MM.1S (cell line): ENCODE results near the gene CDH4.

Experiments
- DNase-seq: peaks from one replicate; pipeline ENCODE4 v3.0.0-alpha.2; 2015
- H2AFZ ChIP-seq: fragments of 300-600 bp; sonication (generic); 2 replicates; pipeline ENCODE4 v1.6.0; 2016; ENCODE audit warnings: antibody characterized with exemption, low read length
- H3F3A ChIP-seq: fragments of 300-600 bp; sonication (generic); 2 replicates; pipeline ENCODE4 v1.6.1; 2016; ENCODE audit warnings: mild to moderate bottlenecking, antibody characterized with exemption, low read length, moderate library complexity, mixed read lengths; ENCODE audit not compliant: insufficient read depth
- H3K27ac ChIP-seq: fragments of 300-600 bp; sonication (generic); 2 replicates; pipeline ENCODE4 v1.5.1; 2016; ENCODE audit warnings: mild to moderate bottlenecking, low read length
- H3K27me3 ChIP-seq: fragments of 300-600 bp; sonication (generic); replicated peaks from 2 replicates; pipeline ENCODE4 v1.6.0; 2016; ENCODE audit warnings: low read length; ENCODE audit not compliant: insufficient read depth
- H3K36me3 ChIP-seq: fragments of 300-600 bp; sonication (generic); replicated peaks from 2 replicates; pipeline ENCODE4 v1.6.1; 2016; ENCODE audit warnings: mild to moderate bottlenecking, low read length, mixed read lengths; ENCODE audit not compliant: insufficient read depth
- H3K4me1 ChIP-seq: fragments of 300-600 bp; sonication (generic); 2 replicates; pipeline ENCODE4 v1.6.1; 2016; ENCODE audit warnings: low read length, mixed read lengths
- H3K4me2 ChIP-seq: fragments of 300-600 bp; sonication (generic); 2 replicates; pipeline ENCODE4 v1.6.0; 2016; ENCODE audit warnings: low read depth, low read length
- H3K4me3 ChIP-seq: fragments of 300-600 bp; sonication (generic); 2 replicates; pipeline ENCODE4 v1.5.1; 2016; ENCODE audit warnings: low read length, mixed read lengths
- H3K79me2 ChIP-seq: fragments of 300-600 bp; sonication (generic); 2 replicates; pipeline ENCODE4 v1.6.1; 2016; ENCODE audit warnings: mixed run types, low read length, mixed read lengths
- H3K9ac ChIP-seq: fragments of 300-600 bp; sonication (generic); 2 replicates; pipeline ENCODE4 v1.6.1; 2016; ENCODE audit warnings: low read length, mixed read lengths
- H3K9me2 ChIP-seq: fragments of 300-600 bp; sonication (generic); replicated peaks from 2 replicates; pipeline ENCODE4 v1.6.1; 2016; ENCODE audit warnings: mild to moderate bottlenecking, low read length, mixed read lengths; ENCODE audit not compliant: insufficient read depth
- H3K9me3 ChIP-seq: fragments of 300-600 bp; sonication (generic); replicated peaks from 2 replicates; pipeline ENCODE4 v1.6.1; 2016; ENCODE audit warnings: mild to moderate bottlenecking, low read length, mixed read lengths; ENCODE audit not compliant: insufficient read depth
- H4K20me1 ChIP-seq: fragments of 300-600 bp; sonication (generic); 2 replicates; pipeline ENCODE4 v1.6.1; 2016; ENCODE audit warnings: mild to moderate bottlenecking, low read length, moderate library complexity, mixed read lengths; ENCODE audit not compliant: insufficient read depth
- CTCF ChIP-seq: fragments of 300-600 bp; sonication (generic); IDR thresholded peaks from 2 replicates; pipeline ENCODE4 v1.5.1; 2016; ENCODE audit warnings: antibody characterized with exemption, low read length, mixed read lengths
- EZH2 ChIP-seq: fragments of 300-600 bp; sonication (generic); optimal IDR thresholded peaks from 2 replicates; pipeline ENCODE3; 2017; ENCODE audit warnings: low read depth, mild to moderate bottlenecking, antibody characterized with exemption, low read length, mixed read lengths
- EZH2phosphoT487 ChIP-seq: fragments of 300-600 bp; sonication (generic); IDR thresholded peaks from 2 replicates; pipeline ENCODE4 v1.6.1; 2018; ENCODE audit warnings: antibody characterized with exemption, low read length

CDH4 gene

GRCh38 chr20:61444637-61445036 lies 192.6 kb downstream of the CDH4 start:
- Histone ChIP-seq H3K4me2 (no peak overlapping the region), H3K27ac (no peak overlapping the region), H3K27me3 (peaks cover 41% of the 10 kb centered on the region), H3K36me3 (no peaks in the 10 kb centered on the region), H4K20me1 (no peaks in the 10 kb centered on the region), H3K4me3 (no peak overlapping the region), H3K9me3 (no peaks in the 10 kb centered on the region), H3K9ac (no peak overlapping the region), H3K4me1 (no peaks in the 10 kb centered on the region), H2AFZ (no peak overlapping the region), H3K9me2 (no peaks in the 10 kb centered on the region), H3F3A (no peaks in the 10 kb centered on the region), H3K79me2 (no peaks in the 10 kb centered on the region)
- DNase-seq = no peak
- TF ChIP-seq CTCF (no peak), EZH2phosphoT487 (no peak), EZH2 (no peak)

- TF ChIP-seq EZH2phosphoT487 (no peak), EZH2 (no peak), CTCF (no peak)
- Histone ChIP-seq H3K27me3 (peaks cover 37% of the 10 kb centered on the region), H3K9me2 (no peaks in the 10 kb centered on the region), H3K36me3 (no peaks in the 10 kb centered on the region), H3F3A (no peaks in the 10 kb centered on the region), H3K27ac (no peak overlapping the region), H3K4me2 (no peak overlapping the region), H3K4me1 (no peaks in the 10 kb centered on the region), H4K20me1 (no peaks in the 10 kb centered on the region), H3K4me3 (no peak overlapping the region), H3K79me2 (no peaks in the 10 kb centered on the region), H2AFZ (no peak overlapping the region), H3K9me3 (no peaks in the 10 kb centered on the region), H3K9ac (no peak overlapping the region)
- no peak for DNase-seq
Observed at GRCh38 chr20:61445138-61445537, 193.1 kb downstream of the CDH4 start.

GRCh38 chr20:61445741-61446140 lies 193.7 kb downstream of the CDH4 start:
- Histone ChIP-seq H3K4me3 (no peak overlapping the region), H3K4me1 (no peaks in the 10 kb centered on the region), H3F3A (no peaks in the 10 kb centered on the region), H3K27ac (no peak overlapping the region), H3K27me3 (peaks cover 31% of the 10 kb centered on the region), H3K9me3 (no peaks in the 10 kb centered on the region), H4K20me1 (no peaks in the 10 kb centered on the region), H3K9me2 (no peaks in the 10 kb centered on the region), H3K4me2 (peak overlapping the region; percentile 28; the same call in 1 of the 2 replicates), H2AFZ (no peak overlapping the region), H3K79me2 (no peaks in the 10 kb centered on the region), H3K36me3 (no peaks in the 10 kb centered on the region), H3K9ac (no peak overlapping the region)
- no peak for TF ChIP-seq EZH2phosphoT487
- no peak for TF ChIP-seq CTCF
- no peak for TF ChIP-seq EZH2
- DNase-seq = no peak
